T-helper 2 cell treated with Interferon-gamma antibody and Interleukin-4, amounts not matched to agents 100 ng/mL and 5 ng/mL, for 36 hours (primary cell): ENCODE measurements around the gene TGFBR3. TPM values are rescaled to one million over a fixed set of nuclear protein-coding genes. Genes with fewer than 3 reads are reported as not detected.
"Not testable (repeated sequence)": the region's sequence is repeated elsewhere in the genome, so short reads cannot be mapped to it uniquely, and the experiment has no call there.

ENCODE experiments used
- intact Hi-C: fragments of 100-400 bp; cut with micrococcal nuclease; formaldehyde crosslinking; loops from one replicate; pipeline ENCODE4 v1.15.1; 2023
- total RNA-seq: library from RNA; stranded (reverse); gene quantifications from 2 replicates; pipeline ENCODE4 v1.2.3, GENCODE V29; 2022

The TGFBR3 gene
- total RNA-seq, 1 donor from 2014 or later, result 14.5 TPM

DNA sequence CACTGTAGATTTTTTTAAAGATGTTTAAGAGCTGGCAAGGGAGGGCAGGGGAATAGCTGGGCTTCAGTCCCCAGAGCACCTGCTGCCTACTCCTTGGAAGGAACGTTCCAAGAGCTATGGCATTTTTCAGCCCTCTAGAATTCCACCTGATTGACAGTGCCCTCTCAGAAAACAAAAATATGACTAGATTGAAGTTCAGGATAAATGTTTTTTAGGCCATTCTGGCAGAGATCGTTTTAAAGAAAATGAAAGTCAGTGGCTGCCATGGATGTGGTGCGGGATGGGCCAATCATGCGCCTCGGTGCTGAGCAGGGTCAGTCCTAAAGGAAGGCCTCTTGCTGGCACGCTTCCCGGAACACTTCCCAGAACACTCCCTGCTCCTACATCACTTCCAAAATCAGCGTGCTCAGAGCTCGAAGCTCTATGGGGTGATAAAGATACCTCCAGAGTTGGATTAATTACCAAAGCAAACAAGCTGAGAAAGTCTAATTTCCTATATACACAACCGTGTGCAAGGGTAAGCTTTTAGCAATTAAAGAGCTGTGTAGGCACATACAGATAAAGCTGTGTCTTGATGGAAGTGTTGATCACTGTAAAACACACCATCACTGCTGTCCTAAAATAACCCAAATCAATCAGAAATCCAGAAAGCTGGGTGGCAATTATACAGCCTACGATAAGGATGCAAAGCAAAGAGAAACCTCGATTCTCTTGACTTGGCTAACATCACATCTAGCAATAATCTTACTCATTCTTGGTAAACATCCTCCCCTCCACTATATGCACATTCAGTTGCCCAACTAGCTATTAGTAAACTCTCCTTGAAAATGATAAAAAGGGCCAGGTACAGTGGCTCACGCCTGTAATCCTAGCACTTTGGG, 34.6 kb downstream of the TGFBR3 start:
- intact Hi-C loops, result no loop called here

DNA sequence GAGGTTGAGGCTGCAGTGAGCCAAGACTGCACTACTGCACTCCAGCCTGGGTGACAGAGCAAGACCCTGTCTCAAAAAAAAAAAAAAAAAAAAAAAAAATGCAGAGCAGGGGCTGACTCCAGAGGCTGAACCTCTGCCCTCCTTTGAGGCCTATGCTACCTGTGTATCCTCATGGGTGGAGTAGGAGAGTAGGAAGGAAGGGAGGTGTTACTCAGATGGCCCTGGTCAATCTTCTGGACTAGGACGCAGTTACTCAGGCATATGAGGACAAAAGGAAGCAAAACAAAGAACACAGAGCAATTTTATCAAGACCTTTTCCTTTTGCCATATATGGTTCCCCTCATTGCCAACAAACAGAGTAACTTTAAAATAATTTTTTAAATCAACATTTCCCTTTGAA, 35.2 kb downstream of the TGFBR3 start:
- intact Hi-C loops, result no loop called here

- intact Hi-C loops, result no loop called here
These were observed 38.1 kb downstream of the TGFBR3 start for GRCh38 chr1:91847851-91848250.

DNA sequence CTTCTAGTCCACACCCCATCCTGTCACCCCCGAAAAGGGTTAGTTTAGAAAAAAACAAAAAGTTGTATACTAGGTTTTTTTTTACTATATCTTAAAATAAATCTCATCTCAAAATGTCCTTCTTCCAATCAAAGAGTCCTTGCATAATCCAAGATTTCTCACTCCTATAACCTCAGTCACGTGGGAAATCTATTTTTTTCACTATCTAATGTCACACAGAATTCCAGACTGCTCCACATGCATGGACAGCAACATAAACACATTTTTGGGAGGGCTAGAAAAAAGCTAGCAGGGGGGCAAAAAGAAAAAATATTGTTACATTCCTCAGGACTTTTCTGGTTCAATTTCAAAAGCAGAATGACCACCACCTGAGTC, 39.3 kb downstream of the TGFBR3 start:
- intact Hi-C loops, result no loop called here

DNA sequence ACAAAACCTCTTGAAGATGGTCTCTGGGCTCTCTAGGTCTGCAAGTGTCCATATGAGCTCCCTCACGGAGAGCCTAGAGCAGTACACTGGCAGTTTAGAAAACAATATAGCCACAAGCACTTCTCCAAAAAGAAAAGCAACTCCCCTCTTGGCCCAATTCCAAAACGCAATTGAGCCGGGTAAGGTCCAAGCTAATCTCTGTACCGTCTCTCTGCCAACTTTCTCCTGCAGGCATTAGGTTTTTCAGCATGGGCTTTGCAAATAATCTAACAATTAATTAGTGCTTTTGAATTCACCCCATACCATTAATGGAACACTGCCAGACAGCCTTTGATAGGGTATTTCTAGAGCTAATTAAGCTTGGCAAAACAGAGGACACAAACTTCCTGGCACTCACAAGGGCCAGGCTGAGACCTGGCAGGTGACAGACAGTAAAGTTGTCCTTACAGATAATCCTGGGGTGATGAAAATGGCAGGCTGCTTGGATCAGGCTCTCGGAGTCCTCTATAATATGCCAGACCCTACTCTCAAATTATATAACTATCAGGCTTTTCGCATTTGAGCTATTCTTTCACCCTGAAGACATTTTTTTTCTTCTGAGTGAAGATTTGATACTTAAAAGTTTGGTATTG, 39.8 kb downstream of the TGFBR3 start:
- intact Hi-C loops, result no loop called here

GRCh38 chr1:91844862-91845528, 41.0 kb downstream of the TGFBR3 start:
- intact Hi-C loops, result no loop called here

GRCh38 chr1:91843843-91844242, 42.1 kb downstream of the TGFBR3 start:
- intact Hi-C loops, result no loop called here

DNA sequence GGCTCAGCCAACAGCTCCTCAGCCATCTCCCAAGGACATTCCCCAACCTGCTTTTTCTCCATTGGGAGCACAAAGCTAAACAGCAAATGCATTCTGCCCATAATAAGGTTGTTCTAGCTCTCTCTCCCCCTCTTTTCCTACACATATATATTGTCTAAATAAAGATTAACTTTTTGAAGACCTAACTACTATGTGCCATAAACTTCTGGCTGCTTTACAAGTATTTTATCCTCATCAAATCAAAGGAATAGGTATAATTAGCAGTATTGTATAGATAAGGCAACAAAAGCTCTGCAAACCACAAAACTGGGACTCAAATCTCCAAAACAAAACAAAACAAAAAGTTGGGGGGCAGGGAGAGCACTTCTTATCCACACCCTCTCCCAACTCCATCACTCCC, 43.4 kb downstream of the TGFBR3 start:
- intact Hi-C loops, result no loop called here

- intact Hi-C loops, result no loop called here
These were observed 43.9 kb downstream of the TGFBR3 start for GRCh38 chr1:91842056-91842455.

GRCh38 chr1:91840276-91840675, 45.7 kb downstream of the TGFBR3 start:
- intact Hi-C loops, result not testable (repeated sequence)

- intact Hi-C loops, result no loop called here
These were observed 49.5 kb downstream of the TGFBR3 start for GRCh38 chr1:91836331-91837040.

DNA sequence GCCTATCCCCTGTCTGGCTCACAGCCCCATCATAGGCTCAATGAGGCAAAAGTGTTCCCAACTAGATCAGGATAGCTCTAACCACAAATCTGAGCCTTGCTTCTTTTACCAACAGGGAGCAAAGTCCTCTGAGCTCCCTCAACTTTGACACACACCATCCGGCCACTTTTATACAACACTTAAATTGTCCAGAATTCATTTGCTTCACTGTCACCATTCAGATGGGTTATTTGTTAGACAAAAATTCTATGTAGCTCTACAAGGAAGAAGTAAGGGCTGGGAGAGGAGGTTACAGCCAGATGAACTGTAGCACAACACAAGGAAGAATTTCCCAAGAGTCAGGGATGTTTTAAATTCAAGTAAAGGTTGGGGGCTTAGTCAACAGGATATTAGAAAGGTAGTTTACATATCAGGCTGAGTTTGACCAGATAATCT, 50.8 kb downstream of the TGFBR3 start:
- intact Hi-C loops, result no loop called here

DNA sequence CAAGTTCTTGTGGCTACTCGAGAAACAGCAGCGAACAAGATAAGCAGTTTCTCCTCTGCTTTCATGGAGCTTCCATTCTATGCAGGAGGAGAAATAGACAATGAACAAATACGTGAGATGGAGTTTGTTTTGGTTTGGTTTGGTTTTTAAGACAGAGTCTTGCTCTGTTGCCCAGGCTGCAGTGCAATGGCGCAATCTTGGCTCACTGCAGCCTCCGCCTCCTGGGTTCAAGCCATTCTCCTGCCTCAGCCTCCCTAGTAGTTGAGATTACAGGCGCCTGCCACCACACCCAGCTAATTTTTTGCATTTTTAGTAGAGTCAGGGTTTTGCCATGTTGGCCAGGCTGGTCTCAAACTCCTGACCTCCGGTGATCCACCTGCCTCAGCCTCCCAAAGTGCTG, 51.4 kb downstream of the TGFBR3 start:
- intact Hi-C loops, result not testable (repeated sequence)

GRCh38 chr1:91833946-91834345, 52.0 kb downstream of the TGFBR3 start:
- intact Hi-C loops, result no loop called here

DNA sequence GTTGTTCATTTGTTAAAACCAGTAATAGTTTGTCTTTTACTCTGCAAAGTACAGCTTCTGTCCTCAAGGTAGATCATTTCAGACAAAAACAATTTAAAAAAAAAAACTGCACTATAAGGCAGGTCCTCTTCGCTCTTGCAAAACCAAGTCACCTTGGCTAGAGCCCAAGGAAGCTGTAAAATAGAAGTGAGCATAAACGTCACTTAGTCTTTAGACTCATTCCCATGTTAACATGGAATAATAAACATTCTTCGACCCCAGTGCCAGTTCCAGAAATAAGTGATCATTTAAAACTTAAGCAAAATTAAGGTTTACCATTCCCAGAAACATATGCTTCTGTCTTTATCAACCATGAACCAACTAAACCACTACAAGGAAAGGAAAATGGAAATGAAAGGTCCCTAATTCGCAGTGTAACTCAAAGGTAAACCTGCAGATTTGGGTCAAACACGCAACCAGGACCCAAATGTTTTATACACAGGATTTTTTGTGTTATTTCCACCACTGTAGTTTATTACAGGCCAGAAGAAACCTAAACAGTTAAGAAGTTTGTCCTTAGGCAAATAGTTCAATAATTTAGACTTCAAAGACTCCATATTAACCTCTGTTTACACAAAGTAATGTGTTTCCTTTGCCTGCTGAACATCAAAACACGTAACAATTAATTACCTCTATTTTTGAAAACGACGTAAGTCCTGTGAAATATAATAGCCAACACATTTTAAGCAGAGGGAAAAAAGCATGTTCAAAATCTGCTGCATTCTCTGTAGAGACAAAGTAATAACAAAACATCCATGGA, 54.6 kb downstream of the TGFBR3 start:
- intact Hi-C loops, result no loop called here

DNA sequence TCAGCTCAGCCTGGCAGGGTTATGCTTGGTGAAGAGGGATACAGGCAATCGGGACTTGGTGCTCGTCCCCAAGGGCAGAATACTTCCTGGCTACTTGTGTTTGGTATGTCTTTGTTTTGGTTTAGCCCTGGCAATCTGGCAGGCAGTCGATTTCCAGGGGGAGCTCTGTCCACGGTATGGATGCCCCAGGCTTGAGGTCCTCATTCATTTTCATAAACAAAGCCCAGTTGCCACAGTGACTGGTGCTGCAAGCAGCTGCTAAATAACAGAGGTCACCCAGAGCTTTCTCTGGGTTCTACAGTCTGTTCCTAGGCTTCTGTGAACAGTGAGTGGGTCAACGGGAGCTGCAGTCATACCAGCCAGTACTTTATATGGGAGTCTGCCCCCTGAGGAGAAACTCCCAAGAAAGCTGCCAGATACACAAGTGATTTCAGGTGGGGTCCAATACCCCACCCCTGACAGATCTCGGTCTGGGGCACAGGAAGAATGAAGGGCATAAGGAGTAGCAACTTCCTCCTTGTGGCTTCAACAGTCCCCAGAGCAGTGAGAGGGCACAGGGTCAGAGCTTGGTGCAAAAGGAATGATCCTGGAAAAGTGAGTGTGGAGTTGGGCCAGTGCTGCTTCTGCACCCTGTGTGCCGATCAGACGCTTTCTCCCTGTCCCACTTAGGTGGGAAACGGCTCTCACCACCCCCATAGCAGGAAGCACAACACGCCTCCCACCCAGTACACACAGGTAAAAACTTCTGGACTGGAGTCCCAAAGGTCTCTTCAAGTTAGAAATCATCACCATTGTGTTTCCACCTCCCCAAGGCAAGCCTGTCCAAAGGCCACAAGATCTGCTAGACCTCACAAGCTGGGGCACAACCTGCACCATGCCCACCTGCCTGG, 55.5 kb downstream of the TGFBR3 start:
- intact Hi-C loops, result no loop called here

DNA sequence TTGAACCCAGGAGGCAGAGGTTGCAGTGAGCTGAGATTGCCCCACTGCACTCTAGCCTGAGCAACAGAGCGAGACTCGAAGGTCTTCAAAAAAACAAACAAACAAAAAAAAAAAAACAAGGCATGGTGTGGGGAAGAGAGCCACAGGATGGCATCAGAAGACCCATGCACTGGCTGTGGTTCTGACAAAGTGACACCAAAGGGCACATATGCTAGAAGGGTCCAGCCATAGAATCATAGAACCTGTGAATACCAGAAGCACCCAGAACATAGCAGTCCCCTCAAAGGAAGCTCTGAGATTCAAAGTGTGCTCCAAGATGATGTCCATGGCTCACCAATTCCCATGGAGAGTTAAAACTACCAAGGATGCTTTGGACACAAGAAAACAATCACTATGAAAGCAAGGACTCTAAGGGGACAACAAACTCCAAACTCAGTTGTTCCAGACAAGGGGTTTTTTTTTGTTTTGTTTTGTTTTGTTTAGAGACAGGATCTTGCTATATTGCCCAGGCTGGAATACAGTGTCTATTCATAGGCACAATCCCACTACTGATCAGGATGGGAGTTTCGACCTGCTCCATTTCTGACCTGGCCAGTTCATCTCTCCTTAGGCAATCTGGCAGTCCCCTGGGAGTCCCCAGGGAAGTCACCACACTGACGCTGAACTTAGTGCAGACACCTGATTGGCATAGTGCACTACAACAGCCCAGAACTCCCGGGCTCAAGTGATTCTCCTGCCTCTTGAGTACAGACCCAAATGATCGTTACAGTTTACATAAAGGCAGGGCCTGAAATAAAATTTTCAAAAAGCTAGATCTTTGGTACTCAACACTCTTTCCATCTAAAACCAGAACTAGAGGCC, 56.4 kb downstream of the TGFBR3 start:
- intact Hi-C loops, result no loop called here

DNA sequence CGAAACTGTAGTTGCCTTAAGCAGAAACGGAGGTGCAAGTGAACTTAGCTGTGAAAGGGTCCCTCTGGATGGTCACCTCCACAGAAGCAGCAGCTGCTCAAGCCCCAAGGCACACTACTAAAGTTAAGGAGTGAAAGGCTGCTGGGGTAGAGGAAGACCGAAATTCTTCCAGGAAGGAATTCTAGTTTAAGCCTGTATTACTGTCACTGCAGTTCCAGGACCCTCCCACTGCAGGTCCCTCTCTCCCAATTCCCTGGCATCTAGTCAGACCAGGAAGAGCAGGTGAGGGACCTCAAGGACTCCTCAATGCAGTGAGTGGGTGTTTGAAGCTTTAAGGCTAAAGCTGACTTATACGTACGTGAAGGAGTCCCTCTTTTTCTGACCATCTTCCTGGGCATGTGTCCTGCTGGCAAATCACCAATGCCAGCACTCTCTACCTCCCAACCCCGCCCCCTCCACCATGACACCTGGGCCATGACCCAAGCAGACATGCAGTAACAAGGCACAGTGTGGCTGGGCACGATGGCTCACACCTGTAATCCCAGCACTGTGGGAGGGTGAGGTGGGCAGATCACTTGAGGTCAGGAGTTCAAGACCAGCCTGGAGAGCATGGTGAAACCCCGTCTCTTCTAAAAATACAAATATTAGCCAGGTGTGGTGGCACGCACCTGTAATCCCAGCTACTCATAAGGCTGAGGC, 57.2 kb downstream of the TGFBR3 start:
- intact Hi-C loops, result no loop called here
